Endothelial cell of umbilical vein (primary cell): ENCODE measurements around the gene SORCS2. TPM values are rescaled to one million over a fixed set of nuclear protein-coding genes. Genes with fewer than 3 reads are reported as not detected.

Experiments used
- BruUV-seq: library from RNA; stranded (reverse); fragments of 400-500 nt; replicated peaks from 2 replicates; lab custom pipeline; 2021; lab: Mats Ljungman, UMichigan
- CTCF ChIA-PET: fragments of 300-600, 350-600 bp; sonication (Branson Sonifier 250); formaldehyde crosslinking; loops from one replicate; lab custom pipeline; 2021; ENCODE audit warnings: antibody characterized with exemption, inconsistent platforms; lab: Charles Lee
- POLR2A ChIA-PET: fragments of 300-600, 350-600 bp; sonication (Branson Sonifier 250); formaldehyde crosslinking; loops from one replicate; lab custom pipeline; 2021; ENCODE audit warnings: antibody characterized with exemption, inconsistent platforms; lab: Charles Lee
- DNase-seq: peaks from one replicate; pipeline ENCODE4 v3.0.0-alpha.2; 2011; ENCODE audit warnings: low read depth, low spot score
- FAIRE-seq: peaks from 2 replicates; lab custom pipeline; 2011; peaks lifted over from hg19 to GRCh38; lab: Jason Lieb, UNC
- H2AFZ ChIP-seq: 2 replicates; pipeline ENCODE4 v1.6.0; 2012; ENCODE audit warnings: low read depth, low read length, control low read depth, inconsistent platforms
- H3K27ac ChIP-seq: 2 replicates; pipeline ENCODE4 v1.5.1; 2011; ENCODE audit warnings: low read depth, mild to moderate bottlenecking, control low read depth, low read length, moderate library complexity; ENCODE audit not compliant: insufficient read depth
- H3K27me3 ChIP-seq, 2 experiments: 2 replicates each; pipeline versions ENCODE4 v1.6.0 to v1.6.1; 2011; ENCODE audit warnings: low read length in 2 of 2, mixed read lengths in 1 of 2; ENCODE audit not compliant: control insufficient read depth in 2 of 2, insufficient read depth in 2 of 2
- H3K36me3 ChIP-seq, 2 experiments: 2 replicates in 1 of 2; 3 replicates in 1 of 2; pipeline ENCODE4 v1.5.1; 2011; ENCODE audit warnings: low read length in 2 of 2, mild to moderate bottlenecking in 1 of 2, moderate library complexity in 1 of 2; ENCODE audit not compliant: control insufficient read depth in 2 of 2, insufficient read depth in 2 of 2; ENCODE audit errors: extremely low read depth in 1 of 2
- H3K4me1 ChIP-seq: 3 replicates; pipeline ENCODE4 v1.5.1; 2011; ENCODE audit warnings: mild to moderate bottlenecking, low read length; ENCODE audit not compliant: control insufficient read depth, insufficient read depth; ENCODE audit errors: extremely low read depth
- H3K4me2 ChIP-seq: 2 replicates; pipeline ENCODE4 v1.6.1; 2011; ENCODE audit warnings: low read length, control low read depth, mixed read lengths; ENCODE audit not compliant: insufficient read depth
- H3K4me3 ChIP-seq, 3 experiments: fragments of 200-600 bp in 1 of 3; sonication (generic), shearing (Covaris generic) in 1 of 3; replicated peaks in 1 of 3; 2 replicates each; pipeline ENCODE4 v1.5.1; 2011 to 2016; ENCODE audit warnings: control low read depth in 3 of 3, low read length in 3 of 3, mild to moderate bottlenecking in 2 of 3, inconsistent platforms in 1 of 3, low read depth in 1 of 3, moderate library complexity in 1 of 3; ENCODE audit not compliant: insufficient read depth in 1 of 3
- H3K79me2 ChIP-seq: 2 replicates; pipeline ENCODE4 v1.6.0; 2012; ENCODE audit warnings: low read length, inconsistent platforms; ENCODE audit not compliant: control insufficient read depth, insufficient read depth
- H3K9ac ChIP-seq: replicated peaks from 2 replicates; pipeline ENCODE3; 2011; ENCODE audit warnings: low read length, control low read depth; ENCODE audit not compliant: insufficient read depth; ENCODE audit errors: extremely low read depth
- H3K9me1 ChIP-seq: replicated peaks from 3 replicates; pipeline ENCODE4 v1.6.0; 2011; ENCODE audit warnings: mild to moderate bottlenecking, low read length; ENCODE audit not compliant: control insufficient read depth, insufficient read depth; ENCODE audit errors: extremely low read depth
- H3K9me3 ChIP-seq: replicated peaks from 2 replicates; pipeline ENCODE4 v1.5.1; 2012; ENCODE audit warnings: low read length, inconsistent platforms; ENCODE audit not compliant: control insufficient read depth, insufficient read depth
- H4K20me1 ChIP-seq: replicated peaks from 2 replicates; pipeline ENCODE3; 2011; ENCODE audit warnings: mild to moderate bottlenecking, low read length; ENCODE audit not compliant: control insufficient read depth, insufficient read depth; ENCODE audit errors: extremely low read depth
- CTCF ChIP-seq, 2 donors: IDR thresholded peaks; 1 replicate in 1 of 2; 2 replicates in 1 of 2; pipeline ENCODE4 v1.5.1; 2011; ENCODE audit warnings: low read length in 2 of 2, mild to moderate bottlenecking in 2 of 2, moderate library complexity in 2 of 2, control low read depth in 1 of 2, inconsistent platforms in 1 of 2, low read depth in 1 of 2; ENCODE audit not compliant: insufficient read depth in 1 of 2; ENCODE audit errors: extremely low read depth in 1 of 2
- EZH2 ChIP-seq: IDR thresholded peaks from 2 replicates; pipeline ENCODE4 v1.6.1; 2012; ENCODE audit warnings: borderline replicate concordance, low read depth, mild to moderate bottlenecking, moderate library complexity, low read length, inconsistent platforms; ENCODE audit not compliant: severe bottlenecking
- FOS ChIP-seq: IDR thresholded peaks from 2 replicates; pipeline ENCODE4 v1.6.1; 2011; ENCODE audit warnings: mild to moderate bottlenecking, low read length, moderate library complexity, borderline replicate concordance; ENCODE audit not compliant: insufficient read depth
- GATA2 ChIP-seq: IDR thresholded peaks from 2 replicates; pipeline ENCODE4 v1.7.0; 2011; ENCODE audit warnings: low read depth, mild to moderate bottlenecking, moderate library complexity, mixed read lengths, low read length; ENCODE audit not compliant: insufficient read length, insufficient read depth
- JUN ChIP-seq: IDR thresholded peaks from 2 replicates; pipeline ENCODE4 v1.6.1; 2011; ENCODE audit warnings: borderline replicate concordance, low read depth; ENCODE audit not compliant: insufficient read length, insufficient read depth
- MAX ChIP-seq: IDR thresholded peaks from 2 replicates; pipeline ENCODE4 v1.6.1; 2011; ENCODE audit not compliant: insufficient read depth, insufficient read length
- MYC ChIP-seq: IDR thresholded peaks from one replicate; pipeline ENCODE4 v1.6.1; 2011; ENCODE audit warnings: mild to moderate bottlenecking, low read depth, low read length
- POLR2A ChIP-seq: IDR thresholded peaks from 2 replicates; pipeline ENCODE4 v1.6.1; 2012; ENCODE audit warnings: low read depth, mild to moderate bottlenecking, control low read depth, low read length
- POLR2AphosphoS5 ChIP-seq: IDR thresholded peaks from 2 replicates; pipeline ENCODE4 v1.6.1; 2012; ENCODE audit warnings: low read depth, mild to moderate bottlenecking, control low read depth, low read length, moderate library complexity; ENCODE audit not compliant: insufficient read depth
- dilution Hi-C: fragments of 300-500 bp; cut with MboI; formaldehyde crosslinking; loops from one replicate; pipeline ENCODE4 v1.15.0; 2019; ENCODE audit warnings: low sequenced_read_pairs; ENCODE audit not compliant: extremely low pct_ligation_motif_present
- intact Hi-C: fragments of 100-400 bp; cut with micrococcal nuclease; formaldehyde crosslinking; loops from one replicate; pipeline ENCODE4 v1.10.0; 2022
- polyA plus RNA-seq, 4 experiments: library from polyadenylated mRNA; depleted of rRNA in 3 of 4; stranded (reverse) in 3 of 4; unstranded in 1 of 4; fragments of >200 nt; gene quantifications; 2 replicates each; pipeline versions ENCODE4 v1.2.1 to v1.2.3, GENCODE V29; 2011 to 2012; ENCODE audit warnings: missing spikeins in 1 of 4
- total RNA-seq: library from RNA; stranded (reverse); gene quantifications from 2 replicates; pipeline ENCODE4 v1.2.3, GENCODE V29; 2021

SORCS2 gene
- total and polyA plus RNA-seq, 2 donors (not counting 3 experiments of a cell fraction or from before 2014, with no cell fraction given) = not detected

DNA sequence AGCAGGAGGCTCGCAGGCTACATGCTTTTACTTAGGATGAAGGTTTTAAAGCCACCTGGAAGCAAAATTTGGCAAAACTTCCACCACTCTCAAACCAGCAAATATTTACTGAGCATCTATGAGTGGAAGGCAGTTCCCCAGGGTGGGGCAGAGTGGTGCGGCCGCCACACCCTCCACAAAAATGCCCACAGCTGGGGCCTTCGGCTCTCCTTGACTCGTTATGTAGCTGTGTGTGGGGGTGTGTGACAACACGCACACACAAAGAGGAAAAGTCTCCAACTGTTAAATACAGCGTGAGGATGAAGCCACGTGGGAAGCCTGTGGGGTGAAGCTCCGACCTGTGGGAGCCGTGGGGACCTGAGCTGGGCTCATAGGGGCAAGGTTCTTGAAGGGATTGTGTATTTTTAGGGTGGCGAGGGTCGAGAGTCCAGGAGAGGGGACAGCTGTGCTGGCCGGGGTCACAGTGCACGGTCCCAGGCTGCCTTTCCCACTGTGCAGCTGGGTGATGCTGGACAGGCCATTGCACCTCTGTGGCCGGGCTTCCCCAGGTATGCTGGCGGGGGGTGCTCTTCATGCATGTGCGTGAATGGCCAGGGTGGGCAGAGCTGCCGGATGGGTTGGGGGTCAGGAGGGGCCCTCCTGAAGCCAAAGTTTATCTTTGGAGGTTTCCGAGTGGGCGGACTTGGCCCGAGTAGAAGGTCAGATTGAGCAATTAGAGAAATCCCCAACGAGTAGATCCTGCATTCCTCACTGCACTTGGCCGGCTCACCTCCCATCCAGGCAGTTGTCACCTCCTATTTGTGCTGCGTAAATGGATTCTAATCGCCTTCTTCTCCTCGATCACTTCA lies 25.4 kb downstream of the SORCS2 start:
- Histone ChIP-seq H3K27me3 (no peaks in the 10 kb centered on the region), H3K27ac (no peak overlapping the region), H3K9ac (no peak overlapping the region), H3K79me2 (no peaks in the 10 kb centered on the region), H2AFZ (no peak overlapping the region), H3K9me3 (no peaks in the 10 kb centered on the region), H3K4me3 (no peak overlapping the region), H3K9me1 (no peaks in the 10 kb centered on the region), H3K4me1 (no peaks in the 10 kb centered on the region), H3K4me2 (no peak overlapping the region), H3K36me3 (no peaks in the 10 kb centered on the region), H4K20me1 (no peaks in the 10 kb centered on the region)
- intact Hi-C loops = no loop called here
- FAIRE-seq = no peak
- no TSS peak for BruUV-seq
- ChIA-PET CTCF (no interaction called here), POLR2A (no interaction called here)
- TF ChIP-seq FOS = no peak
- no peak for TF ChIP-seq EZH2
- no peak for TF ChIP-seq JUN
- TF ChIP-seq POLR2A = no peak
- no peak for TF ChIP-seq MYC
- TF ChIP-seq GATA2 = no peak
- no peak for TF ChIP-seq POLR2AphosphoS5
- no peak for TF ChIP-seq CTCF (IDR thresholded peaks at IDR 0.05; ENCODE audit: extremely low read depth in 1 of 2, insufficient read depth in 1 of 2, low read depth in 1 of 2, low read length in 2 of 2)
- no peak for TF ChIP-seq MAX
- dilution Hi-C loops = no loop called here
- DNase-seq = no peak
